NCI-H2171 treated with DMSO at 0.1 percent for 48 hours (cell line): ENCODE measurements around the gene ZNF625.

Source experiments
- DNase-seq: peaks from one replicate; lab custom pipeline; 2025; lab: John Stamatoyannopoulos, UW

Gene ZNF625

GRCh38 chr19:12156223-12157058, at the start of gene ZNF625:
ZNF625 (minus strand) TSS chr19:12156734; CDS start chr19:12156558, 176 bp downstream.
- peak; percentile 87 for DNase-seq

- no peak for DNase-seq
These were observed 48.8 kb upstream of the ZNF625 start for GRCh38 chr19:12205296-12205695.

GRCh38 chr19:12202250-12202649, 45.7 kb upstream of the ZNF625 start:
- DNase-seq: no peak

GRCh38 chr19:12199757-12200419, 43.4 kb upstream of the ZNF625 start:
- DNase-seq: no peak

GRCh38 chr19:12198136-12198535, 41.6 kb upstream of the ZNF625 start:
- DNase-seq: no peak

- peak; percentile 56 for DNase-seq
These were observed 38.5 kb upstream of the ZNF625 start for GRCh38 chr19:12194827-12195731.

GRCh38 chr19:12187625-12188024, 31.1 kb upstream of the ZNF625 start:
- no peak for DNase-seq

GRCh38 chr19:12180377-12180776, 23.8 kb upstream of the ZNF625 start:
- DNase-seq: no peak

- no peak for DNase-seq
These were observed 10.1 kb upstream of the ZNF625 start for GRCh38 chr19:12166626-12167025.

- no peak for DNase-seq
These were observed 7.3 kb upstream of the ZNF625 start for GRCh38 chr19:12163826-12164225.

- DNase-seq: peak; percentile 97
These were observed 6.6 kb upstream of the ZNF625 start, which contains the start of gene ZNF136 for GRCh38 chr19:12162882-12163806. ZNF136 (plus strand) TSS chr19:12163096; CDS start chr19:12163204, 108 bp downstream.

- no peak for DNase-seq
These were observed 6.0 kb upstream of the ZNF625 start for GRCh38 chr19:12162513-12162881.

- DNase-seq: no peak
These were observed 3.4 kb upstream of the ZNF625 start for GRCh38 chr19:12159773-12160414.

GRCh38 chr19:12155324-12155860, 1.1 kb downstream of the ZNF625 start:
- DNase-seq: no peak

GRCh38 chr19:12145348-12145747, 11.2 kb downstream of the ZNF625 start:
- DNase-seq: no peak

GRCh38 chr19:12141405-12141736, 15.2 kb downstream of the ZNF625 start:
- no peak for DNase-seq

GRCh38 chr19:12140545-12141404, 15.8 kb downstream of the ZNF625 start:
- DNase-seq: peak; percentile 81

GRCh38 chr19:12139885-12140544, 16.5 kb downstream of the ZNF625 start, which contains the start of gene ZNF20:
ZNF20 (minus strand) TSS chr19:12140350; CDS start chr19:12140182, 168 bp downstream.
- peak; percentile 87 for DNase-seq

- no peak for DNase-seq
These were observed 17.3 kb downstream of the ZNF625 start for GRCh38 chr19:12139269-12139668.
